Naive thymus-derived CD4-positive, alpha-beta T cell (primary cell): ENCODE measurements around the gene GREM1. TPM values are rescaled to one million over a fixed set of nuclear protein-coding genes. Genes with fewer than 3 reads are reported as not detected.

ENCODE experiments used
- ATAC-seq: fragments of 150-1000 bp; cut with Tn5 transposase; 2 replicates; pipeline ENCODE4 v1.10.0; 2021; ENCODE audit warnings: mild to moderate bottlenecking, moderate library complexity
- CTCF ChIA-PET: fragments of 350-600 bp; sonication (Branson Sonifier 250); formaldehyde crosslinking; loops from one replicate; lab custom pipeline; 2021; ENCODE audit warnings: antibody characterized with exemption; lab: Charles Lee
- POLR2A ChIA-PET: fragments of 350-600 bp; sonication (Branson Sonifier 250); formaldehyde crosslinking; loops from one replicate; lab custom pipeline; 2021; ENCODE audit warnings: antibody characterized with exemption, inconsistent platforms; lab: Charles Lee
- DNase-seq, 9 donors: peaks; one replicate each; pipeline versions ENCODE4 v3.0.0 to v3.0.0-alpha.2; 2020 to 2022; ENCODE audit warnings: mixed read lengths in 1 of 9
- H3K27ac ChIP-seq: one replicate; pipeline ENCODE4 v1.7.0; 2013; ENCODE audit warnings: mild to moderate bottlenecking, low read depth, low read length, moderate library complexity
- H3K27me3 ChIP-seq, 2 donors: one replicate each; pipeline ENCODE4 v1.7.0; 2013; ENCODE audit warnings: low read length in 2 of 2, mild to moderate bottlenecking in 2 of 2, moderate library complexity in 2 of 2; ENCODE audit not compliant: control insufficient read depth in 2 of 2, insufficient read depth in 2 of 2
- H3K36me3 ChIP-seq, 3 experiments: 1 replicate in 2 of 3; 2 replicates in 1 of 3; pipeline ENCODE4 v1.7.0; 2013; ENCODE audit warnings: low read length in 3 of 3, mild to moderate bottlenecking in 3 of 3, moderate library complexity in 1 of 3; ENCODE audit not compliant: insufficient read depth in 3 of 3, control insufficient read depth in 2 of 3
- H3K4me1 ChIP-seq, 2 donors: one replicate each; pipeline ENCODE4 v1.7.0; 2013; ENCODE audit warnings: low read length in 2 of 2, mild to moderate bottlenecking in 2 of 2, moderate library complexity in 1 of 2; ENCODE audit not compliant: control insufficient read depth in 2 of 2, insufficient read depth in 2 of 2
- H3K4me3 ChIP-seq: 2 replicates; pipeline ENCODE4 v1.7.0; 2013; ENCODE audit warnings: mild to moderate bottlenecking, low read length
- H3K9me3 ChIP-seq, 3 experiments: 1 replicate in 2 of 3; 2 replicates in 1 of 3; pipeline ENCODE4 v1.7.0; 2013; ENCODE audit warnings: low read length in 3 of 3; ENCODE audit not compliant: control insufficient read depth in 2 of 3
- H3K27ac Mint-ChIP-seq, 9 donors: one replicate each; pipeline ENCODE4 v1.8.0; 2020 to 2022; ENCODE audit warnings: mixed read lengths in 9 of 9, mild to moderate bottlenecking in 8 of 9, moderate library complexity in 5 of 9, inconsistent platforms in 2 of 9
- H3K27me3 Mint-ChIP-seq, 5 donors: one replicate each; pipeline ENCODE4 v1.8.0; 2021 to 2022; ENCODE audit warnings: mixed read lengths in 5 of 5, mild to moderate bottlenecking in 1 of 5
- H3K36me3 Mint-ChIP-seq, 5 donors: one replicate each; pipeline ENCODE4 v1.8.0; 2020 to 2022; ENCODE audit warnings: mixed read lengths in 5 of 5, mild to moderate bottlenecking in 3 of 5, inconsistent platforms in 1 of 5
- H3K4me1 Mint-ChIP-seq, 7 donors: one replicate each; pipeline ENCODE4 v1.8.0; 2020 to 2022; ENCODE audit warnings: mixed read lengths in 7 of 7, mild to moderate bottlenecking in 3 of 7, inconsistent platforms in 1 of 7
- H3K4me3 Mint-ChIP-seq, 10 donors: one replicate each; pipeline ENCODE4 v1.8.0; 2020 to 2022; ENCODE audit warnings: mild to moderate bottlenecking in 10 of 10, mixed read lengths in 10 of 10, moderate library complexity in 6 of 10, inconsistent platforms in 2 of 10
- H3K9me3 Mint-ChIP-seq, 11 donors: one replicate each; pipeline ENCODE4 v1.8.0; 2020 to 2022; ENCODE audit warnings: mixed read lengths in 11 of 11, mild to moderate bottlenecking in 4 of 11, inconsistent platforms in 1 of 11, moderate library complexity in 1 of 11
- intact Hi-C, 2 donors: fragments of 100-400 bp; cut with micrococcal nuclease; formaldehyde crosslinking; loops; one replicate each; pipeline ENCODE4 v1.15.1; 2023
- polyA plus RNA-seq, 2 donors: library from polyadenylated mRNA; unstranded; fragments of 300-500 nt; fragmentation: Illumina TruSeq; gene quantifications; one replicate each; pipeline ENCODE4 v1.2.3, GENCODE V29; 2021
- total RNA-seq, 6 experiments: library from RNA in 5 of 6; stranded (reverse) in 5 of 6; gene quantifications; 1 replicate in 5 of 6; 2 replicates in 1 of 6; pipeline ENCODE4 v1.2.3 and lab custom pipeline; 2021 to 2026

Gene GREM1
- total RNA-seq (not detected), polyA plus RNA-seq (not detected), total RNA-seq (lab: John Stamatoyannopoulos, UW) (not detected)

- H3K27ac Mint-ChIP-seq, result no peak within 1 kb of the TSS
- no peak for DNase-seq
- H3K36me3 ChIP-seq, result no peaks in the 10 kb centered on the region
- H3K4me3 ChIP-seq, result no peak within 1 kb of the TSS
- peaks cover 0 to 3% (median 0%) of the 10 kb centered on the region in 5 donors for H3K36me3 Mint-ChIP-seq
- intact Hi-C loops, result no loop called here
- no peak for ATAC-seq
- H3K4me1 ChIP-seq, result no peaks in the 10 kb centered on the region
- H3K27me3 Mint-ChIP-seq, result peaks cover 58 to 90% (median 82%) of the 10 kb centered on the region in 5 donors
- H3K9me3 ChIP-seq, result no peaks in the 10 kb centered on the region
- POLR2A ChIA-PET, result no interaction called here
- H3K27me3 ChIP-seq, result peaks cover 0 to 4% of the 10 kb centered on the region in 2 donors
- H3K4me3 Mint-ChIP-seq, result peak within 1 kb of the TSS in 8 of 10 donors; percentile 16 to 78 (median 43)
- CTCF ChIA-PET, result no interaction called here
- no peak within 1 kb of the TSS for H3K27ac ChIP-seq
- peaks cover 0 to 4% (median 0%) of the 10 kb centered on the region in 11 donors for H3K9me3 Mint-ChIP-seq
- peaks cover 8 to 34% (median 22%) of the 10 kb centered on the region in 7 donors for H3K4me1 Mint-ChIP-seq
Measured at GRCh38 chr15:32717426-32718226, at the start of gene GREM1. GREM1 (plus strand) TSS chr15:32718004; CDS start chr15:32730691, 12,687 bp downstream.

GRCh38 chr15:32668942-32669341 lies 48.9 kb upstream of the GREM1 start:
- ChIA-PET POLR2A (no interaction called here), CTCF (no interaction called here)
- Mint-ChIP-seq H3K4me1 (no peaks in the 10 kb centered on the region), H3K9me3 (no peaks in the 10 kb centered on the region), H3K36me3 (no peaks in the 10 kb centered on the region), H3K27me3 (no peaks in the 10 kb centered on the region), H3K4me3 (no peak overlapping the region), H3K27ac (peak overlapping the region in 1 of 9 donors; percentile 13)
- Histone ChIP-seq H3K9me3 (no peaks in the 10 kb centered on the region), H3K27ac (no peak overlapping the region), H3K27me3 (no peaks in the 10 kb centered on the region), H3K36me3 (no peaks in the 10 kb centered on the region), H3K4me3 (no peak overlapping the region), H3K4me1 (no peaks in the 10 kb centered on the region)
- no peak for ATAC-seq
- no peak for DNase-seq
- intact Hi-C loops, result no loop called here

- DNase-seq (no peak), ATAC-seq (no peak)
- Histone ChIP-seq H3K27me3 (no peaks in the 10 kb centered on the region), H3K36me3 (no peaks in the 10 kb centered on the region), H3K4me3 (no peak overlapping the region), H3K27ac (no peak overlapping the region), H3K9me3 (no peaks in the 10 kb centered on the region), H3K4me1 (no peaks in the 10 kb centered on the region)
- Mint-ChIP-seq H3K27ac (no peak overlapping the region), H3K9me3 (no peaks in the 10 kb centered on the region), H3K4me1 (no peaks in the 10 kb centered on the region), H3K4me3 (no peak overlapping the region), H3K27me3 (no peaks in the 10 kb centered on the region), H3K36me3 (no peaks in the 10 kb centered on the region)
- POLR2A ChIA-PET, result no interaction called here
- CTCF ChIA-PET, result interaction anchor here (0.9 kb wide), 1 partner anchor 8 kb away, joined by 4 read pairs; no protein-coding TSS in a partner anchor
- intact Hi-C loops, result no loop called here
Measured at GRCh38 chr15:32669896-32670611, 47.8 kb upstream of the GREM1 start.

GRCh38 chr15:32670623-32671022 lies 47.2 kb upstream of the GREM1 start:
- Mint-ChIP-seq H3K27me3 (no peaks in the 10 kb centered on the region), H3K4me3 (no peak overlapping the region), H3K4me1 (no peaks in the 10 kb centered on the region), H3K36me3 (no peaks in the 10 kb centered on the region), H3K27ac (no peak overlapping the region), H3K9me3 (no peaks in the 10 kb centered on the region)
- H3K4me1 ChIP-seq, result no peaks in the 10 kb centered on the region
- intact Hi-C loops, result no loop called here
- no peak overlapping the region for H3K4me3 ChIP-seq
- no peak overlapping the region for H3K27ac ChIP-seq
- no peaks in the 10 kb centered on the region for H3K36me3 ChIP-seq
- CTCF ChIA-PET, result interaction anchor here (0.9 kb wide), 1 partner anchor 8 kb away, joined by 4 read pairs; no protein-coding TSS in a partner anchor
- ATAC-seq (no peak), DNase-seq (no peak)
- H3K9me3 ChIP-seq, result no peaks in the 10 kb centered on the region
- POLR2A ChIA-PET, result no interaction called here
- no peaks in the 10 kb centered on the region for H3K27me3 ChIP-seq

- DNase-seq (no peak), ATAC-seq (no peak)
- Mint-ChIP-seq H3K9me3 (no peaks in the 10 kb centered on the region), H3K27ac (no peak overlapping the region), H3K27me3 (no peaks in the 10 kb centered on the region), H3K4me3 (no peak overlapping the region), H3K4me1 (no peaks in the 10 kb centered on the region), H3K36me3 (no peaks in the 10 kb centered on the region)
- H3K27me3 ChIP-seq, result no peaks in the 10 kb centered on the region
- CTCF ChIA-PET, result interaction anchor here (0.9 kb wide), 1 partner anchor 9 kb away, joined by 4 read pairs; no protein-coding TSS in a partner anchor
- POLR2A ChIA-PET, result no interaction called here
- H3K4me1 ChIP-seq, result no peaks in the 10 kb centered on the region
- H3K36me3 ChIP-seq, result no peaks in the 10 kb centered on the region
- intact Hi-C loops, result no loop called here
- no peak overlapping the region for H3K4me3 ChIP-seq
- no peaks in the 10 kb centered on the region for H3K9me3 ChIP-seq
- no peak overlapping the region for H3K27ac ChIP-seq
Measured at GRCh38 chr15:32671339-32672325, 46.2 kb upstream of the GREM1 start.

- DNase-seq, result no peak
- intact Hi-C loops, result no loop called here
- H3K4me3 ChIP-seq, result no peak overlapping the region
- H3K36me3 Mint-ChIP-seq, result no peaks in the 10 kb centered on the region
- H3K9me3 Mint-ChIP-seq, result no peaks in the 10 kb centered on the region
- no peak overlapping the region for H3K27ac ChIP-seq
- H3K4me3 Mint-ChIP-seq, result no peak overlapping the region
- no peak overlapping the region for H3K27ac Mint-ChIP-seq
- no peak for ATAC-seq
- peaks cover 0 to 6% (median 0%) of the 10 kb centered on the region in 5 donors for H3K27me3 Mint-ChIP-seq
- ChIA-PET CTCF (no interaction called here), POLR2A (no interaction called here)
- H3K4me1 Mint-ChIP-seq, result no peaks in the 10 kb centered on the region
- H3K9me3 ChIP-seq, result no peaks in the 10 kb centered on the region
- no peaks in the 10 kb centered on the region for H3K4me1 ChIP-seq
- H3K27me3 ChIP-seq, result no peaks in the 10 kb centered on the region
- no peaks in the 10 kb centered on the region for H3K36me3 ChIP-seq
Measured at GRCh38 chr15:32674681-32675080, 43.1 kb upstream of the GREM1 start.
